Anterior cingulate cortex (tissue), 58 donors: ENCODE measurements around the gene RWDD2A.
"Not testable (repeated sequence)": the region's sequence is repeated elsewhere in the genome, so short reads cannot be mapped to it uniquely, and the experiment has no call there.

Experiments used
- DNase-seq, 58 donors: peaks; one replicate each; lab custom pipeline; 2025; lab: John Stamatoyannopoulos, UW

RWDD2A gene

DNA sequence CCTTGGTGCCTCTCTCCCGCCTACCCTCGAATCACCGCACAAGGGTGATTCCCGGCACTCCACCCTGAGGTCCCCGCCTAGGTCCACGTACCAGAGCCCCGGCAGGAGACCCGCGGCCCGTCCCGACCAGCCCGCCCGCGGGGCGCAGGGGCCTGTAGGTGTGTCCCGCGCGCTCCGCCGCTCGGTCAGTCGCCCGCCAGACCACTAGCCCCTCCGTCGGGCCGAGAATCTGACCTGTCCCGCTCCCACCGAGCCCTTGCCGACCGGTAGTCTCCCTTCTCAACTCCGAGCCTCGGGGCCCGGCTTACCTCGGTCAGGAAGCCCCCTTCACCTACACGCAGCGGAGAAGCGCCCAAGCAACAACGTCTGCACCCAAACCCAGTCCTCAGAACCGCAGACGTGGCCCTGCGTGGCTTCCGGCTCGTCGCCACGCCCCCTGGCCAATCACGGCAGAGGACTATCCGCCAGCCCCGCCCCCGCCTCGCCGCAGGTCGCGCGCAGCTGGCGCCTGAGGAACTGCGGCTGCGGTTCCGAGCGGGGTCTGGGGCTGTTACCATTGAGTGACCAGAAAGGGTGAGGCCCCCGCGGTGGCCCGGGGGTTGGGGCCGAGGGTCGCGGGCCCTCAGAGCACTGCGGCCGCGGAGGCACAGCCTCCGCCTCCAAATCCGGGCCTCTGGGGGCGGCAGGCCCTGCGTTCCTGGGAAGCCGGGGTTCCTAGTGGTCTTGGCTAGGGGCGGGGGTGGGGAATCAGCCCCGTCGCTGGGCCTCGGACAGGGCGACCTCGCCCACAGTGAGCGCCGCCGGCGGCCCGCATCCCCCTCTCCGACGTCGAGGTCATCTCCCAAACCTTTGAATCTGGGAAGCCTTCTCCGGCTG lies at the start of gene RWDD2A, which contains the start of gene PGM3:
Gene RWDD2A (plus strand): TSS at position 487 of the 876 bp plus-strand sequence. CDS start 1,095 bp downstream, outside the sequence.
Gene PGM3 (minus strand): TSS at position 395 of the 876 bp plus-strand sequence. CDS start 2,253 bp downstream, outside the sequence.
- peak; percentile 52 to 95 (median 85) for DNase-seq

DNA sequence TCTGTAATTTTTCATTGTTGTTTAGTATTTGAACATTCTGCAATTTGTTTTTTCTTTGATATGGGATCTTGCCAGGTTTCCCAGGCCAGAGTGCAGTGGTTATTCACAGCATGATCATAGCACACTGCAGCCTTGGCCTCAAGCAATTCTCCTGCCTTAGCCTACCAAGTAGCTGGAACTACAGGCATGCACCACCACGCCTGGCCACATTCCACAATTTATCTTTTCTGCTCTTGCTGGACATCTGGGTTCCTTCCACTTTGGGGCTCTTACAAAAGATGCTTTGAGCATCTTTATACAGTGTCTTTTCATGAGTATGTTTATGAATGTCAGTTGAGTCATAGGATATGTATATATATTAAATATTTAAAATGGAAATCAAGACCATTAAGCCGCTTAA lies 42.0 kb upstream of the RWDD2A start:
- DNase-seq: no peak

DNA sequence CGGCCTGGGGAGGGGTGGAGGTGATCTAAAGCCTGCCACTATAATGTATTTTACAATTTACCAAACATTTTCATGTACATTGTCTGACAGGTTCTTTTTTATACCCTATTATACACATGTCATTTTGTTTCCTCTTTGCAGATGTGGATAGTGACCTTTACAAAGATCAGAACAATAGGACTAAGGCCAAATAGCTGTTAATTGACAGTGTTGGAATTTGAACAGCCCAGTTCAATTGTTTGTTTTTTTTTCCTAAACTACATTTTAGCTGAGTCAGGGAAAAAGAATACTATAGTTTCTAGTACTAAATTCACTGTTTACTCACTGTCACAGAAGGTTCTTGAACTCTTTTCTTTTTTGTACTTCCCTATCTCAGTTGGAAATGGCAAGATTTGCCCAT lies 40.2 kb upstream of the RWDD2A start:
- no peak for DNase-seq

DNA sequence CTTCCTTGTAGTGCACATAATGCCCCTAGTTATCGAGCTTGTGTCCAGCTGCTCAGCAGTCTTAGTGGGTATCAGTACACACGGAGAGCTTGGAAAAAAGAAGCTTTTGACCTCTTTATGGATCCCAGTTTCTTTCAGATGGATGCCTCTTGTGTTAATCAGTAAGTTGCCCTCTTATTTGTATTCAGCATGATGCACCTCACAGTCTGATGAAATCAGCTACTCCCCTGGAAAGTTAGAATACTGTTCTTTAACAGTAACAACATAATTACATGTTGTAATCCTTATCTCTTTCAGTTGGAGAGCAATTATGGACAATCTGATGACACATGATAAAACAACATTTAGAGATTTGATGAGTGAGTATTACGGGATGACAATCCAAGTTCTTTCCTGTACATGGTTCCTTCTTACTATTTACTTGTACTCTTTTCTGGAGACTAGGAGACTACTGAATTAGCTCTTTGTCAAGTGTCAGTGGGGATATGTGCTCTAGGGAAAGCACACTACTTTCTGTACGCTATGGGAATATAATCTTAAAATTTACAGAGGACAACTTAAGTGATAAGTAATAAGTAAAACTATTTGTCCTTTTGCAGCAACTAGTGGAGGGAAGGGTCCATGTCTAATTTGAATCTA lies 39.2 kb upstream of the RWDD2A start:
- DNase-seq: no peak

DNA sequence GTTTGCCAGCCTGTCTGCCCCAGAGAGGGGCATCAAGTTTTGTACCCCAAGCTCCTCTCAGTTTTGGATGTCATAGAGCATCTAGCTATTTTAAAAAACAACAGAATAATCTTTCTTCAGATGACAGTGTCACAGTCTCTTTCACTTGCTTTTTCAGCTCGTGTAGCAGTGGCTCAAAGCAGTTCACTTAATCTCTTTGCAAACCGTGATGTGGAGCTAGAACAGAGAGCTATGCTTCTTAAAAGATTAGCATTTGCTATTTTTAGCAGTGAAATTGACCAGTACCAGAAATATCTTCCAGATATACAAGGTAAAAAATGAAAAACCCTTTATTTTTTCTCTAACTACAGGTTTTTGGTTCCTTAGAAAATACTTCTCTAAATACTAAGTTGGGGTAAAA lies 37.4 kb upstream of the RWDD2A start:
- no peak for DNase-seq

DNA sequence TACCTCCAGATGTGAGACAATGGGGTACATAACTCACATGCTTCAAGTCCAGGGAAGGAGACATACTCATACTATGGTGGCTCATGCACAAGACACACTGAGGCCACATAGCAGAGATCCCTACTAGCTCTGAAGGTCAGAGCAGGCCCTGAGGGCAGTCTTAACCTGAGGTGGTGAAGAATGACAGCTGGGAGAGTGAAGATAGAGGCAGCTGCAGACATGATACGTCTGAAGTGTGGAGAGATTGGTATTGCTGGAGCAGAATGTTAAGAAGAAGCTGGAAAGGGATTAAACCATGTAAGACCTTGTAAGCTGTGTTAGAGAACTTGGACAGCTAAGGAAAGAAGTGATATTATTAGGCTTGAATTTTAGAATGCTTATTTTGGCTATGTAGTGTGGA lies 33.0 kb upstream of the RWDD2A start:
- DNase-seq: no peak

DNA sequence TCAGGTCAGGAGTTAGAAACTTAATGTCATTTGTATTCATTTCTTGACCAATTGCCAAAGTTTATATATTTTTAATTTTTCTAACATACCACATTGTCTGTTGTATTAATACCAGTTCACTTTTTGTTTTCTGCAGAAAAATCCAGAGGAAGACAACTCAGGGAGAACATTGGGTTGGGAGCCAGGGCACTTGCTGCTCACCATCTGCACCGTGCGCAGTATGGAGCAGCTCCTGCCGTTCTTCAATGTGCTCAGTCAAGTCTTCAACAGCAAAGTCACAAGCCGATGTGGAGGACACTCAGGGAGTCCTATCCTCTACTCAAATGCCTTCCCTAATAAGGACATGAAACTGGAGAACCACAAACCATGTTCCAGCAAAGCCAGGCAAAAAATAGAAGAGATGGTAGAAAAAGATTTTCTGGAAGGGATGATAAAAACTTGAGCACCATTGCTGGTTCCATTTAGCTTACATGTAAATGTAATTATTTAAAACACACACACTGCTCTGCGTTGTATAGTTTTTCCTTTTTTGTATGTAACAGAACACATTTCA lies 25.4 kb upstream of the RWDD2A start:
- no peak for DNase-seq

DNA sequence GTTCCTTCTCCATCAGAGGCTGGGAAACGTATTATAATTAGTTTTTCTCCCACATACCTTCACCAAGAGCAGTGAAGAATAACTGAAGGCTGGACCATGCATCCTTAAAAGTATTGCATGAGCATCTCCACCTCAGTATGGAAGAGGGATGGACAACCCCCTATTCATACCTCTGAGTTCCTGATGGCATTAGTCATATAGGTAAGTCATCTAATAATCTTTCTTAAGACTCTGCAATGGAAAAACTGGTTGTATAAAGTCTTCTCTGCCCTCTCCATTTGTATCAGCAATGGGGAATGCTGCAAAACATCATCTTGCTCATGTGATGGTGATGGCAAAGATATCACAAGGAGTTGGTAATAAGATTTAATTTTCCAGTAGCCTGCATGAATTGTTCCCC lies 24.6 kb upstream of the RWDD2A start:
- DNase-seq: no peak

DNA sequence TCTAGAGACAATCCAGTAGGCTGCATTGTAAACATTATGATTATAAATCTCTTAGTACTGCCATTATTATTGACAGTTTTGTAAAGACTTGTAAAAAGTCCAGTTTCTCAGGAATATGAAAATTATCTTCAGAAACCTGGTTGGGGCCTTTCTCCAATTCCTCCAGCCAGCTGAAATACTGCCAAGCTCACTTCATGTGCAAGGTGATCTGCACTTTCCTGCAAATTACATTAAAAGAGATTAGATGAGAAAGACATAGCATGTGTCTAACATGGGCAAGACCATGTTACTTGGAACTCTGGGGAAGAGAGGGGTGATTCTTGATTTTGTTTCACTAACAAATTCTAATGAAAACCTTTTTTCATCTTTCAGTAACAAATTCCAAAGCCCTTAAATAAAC lies 24.1 kb upstream of the RWDD2A start:
- DNase-seq: no peak

DNA sequence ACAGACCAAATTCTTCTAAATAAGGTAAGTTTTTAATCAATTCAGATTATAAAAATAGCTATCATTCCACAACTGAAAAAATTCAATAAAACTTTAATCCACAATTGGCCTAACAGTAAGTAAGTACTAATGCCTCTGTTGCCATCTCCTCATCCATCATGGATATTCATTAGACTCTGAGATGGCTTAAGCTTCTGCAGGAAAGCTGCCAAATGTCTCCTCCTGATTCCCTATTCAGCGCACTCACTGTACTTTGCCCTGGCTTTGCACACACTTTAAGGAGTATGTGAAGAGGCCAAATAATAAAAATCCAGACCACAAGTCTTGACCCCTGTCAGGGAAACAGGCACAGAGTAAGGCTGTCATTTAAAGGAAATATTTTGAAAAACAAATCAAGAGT lies 23.6 kb upstream of the RWDD2A start:
- DNase-seq: no peak

DNA sequence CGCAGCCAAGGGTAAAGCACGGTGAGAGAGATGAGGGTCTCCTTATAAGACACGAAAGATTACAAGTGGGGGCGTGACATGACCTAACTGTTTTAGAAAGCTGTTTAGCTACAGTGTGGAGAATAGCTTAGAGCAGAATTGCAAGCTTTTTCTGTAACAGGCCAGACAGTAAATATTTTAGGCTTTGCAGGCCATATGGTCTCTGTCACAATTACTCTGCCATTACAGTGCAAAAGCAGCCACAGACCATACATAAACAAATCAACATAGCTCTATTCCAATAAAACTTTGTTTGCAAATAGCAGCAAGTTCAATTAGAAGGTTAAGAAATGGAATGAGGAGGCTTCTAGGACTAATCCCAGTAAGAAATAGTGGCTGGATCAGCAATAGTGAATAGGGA lies 16.9 kb upstream of the RWDD2A start:
- DNase-seq: no peak

DNA sequence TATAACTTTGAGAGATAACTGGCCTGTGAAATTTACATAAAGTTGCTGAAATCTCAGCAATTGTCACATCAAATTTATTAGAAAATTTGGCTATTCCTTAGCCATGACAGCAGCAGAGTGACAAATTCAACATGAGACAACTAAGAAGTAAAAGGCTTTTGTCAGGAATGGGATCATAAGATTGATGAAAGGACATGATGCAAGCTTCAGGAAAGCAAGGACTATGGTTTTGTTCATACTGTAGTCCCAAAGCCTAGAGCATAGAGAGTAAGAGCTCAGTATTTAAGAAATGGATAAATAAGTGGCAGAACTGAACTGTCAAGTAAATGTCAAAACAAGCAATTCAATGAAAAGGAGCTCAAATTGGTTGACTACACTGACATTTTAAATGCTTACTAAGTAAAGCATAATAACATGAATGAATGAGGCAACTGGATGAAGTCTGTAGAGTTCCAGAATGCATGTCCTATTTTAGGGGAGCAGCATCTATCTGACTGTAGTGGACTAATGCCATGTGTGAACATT lies 12.7 kb upstream of the RWDD2A start:
- DNase-seq: no peak

DNA sequence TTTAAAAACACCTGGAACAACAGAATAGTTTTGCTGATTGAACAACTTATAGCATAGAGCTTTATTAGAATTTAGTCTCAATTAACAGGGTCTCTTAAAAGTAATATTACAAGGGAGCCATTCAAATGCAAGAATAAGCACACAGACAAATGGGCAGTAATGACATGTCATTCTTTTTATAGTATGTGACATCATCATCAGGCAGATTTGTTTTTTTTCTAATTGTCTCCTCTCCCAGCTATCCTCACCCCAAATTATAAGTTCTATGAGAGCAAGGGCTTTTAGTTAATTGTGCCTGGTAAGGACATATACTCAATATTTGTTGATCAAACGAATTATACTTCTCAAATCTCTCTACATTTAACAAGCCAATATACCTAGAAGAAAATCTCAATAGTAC lies 11.0 kb upstream of the RWDD2A start:
- DNase-seq: no peak

DNA sequence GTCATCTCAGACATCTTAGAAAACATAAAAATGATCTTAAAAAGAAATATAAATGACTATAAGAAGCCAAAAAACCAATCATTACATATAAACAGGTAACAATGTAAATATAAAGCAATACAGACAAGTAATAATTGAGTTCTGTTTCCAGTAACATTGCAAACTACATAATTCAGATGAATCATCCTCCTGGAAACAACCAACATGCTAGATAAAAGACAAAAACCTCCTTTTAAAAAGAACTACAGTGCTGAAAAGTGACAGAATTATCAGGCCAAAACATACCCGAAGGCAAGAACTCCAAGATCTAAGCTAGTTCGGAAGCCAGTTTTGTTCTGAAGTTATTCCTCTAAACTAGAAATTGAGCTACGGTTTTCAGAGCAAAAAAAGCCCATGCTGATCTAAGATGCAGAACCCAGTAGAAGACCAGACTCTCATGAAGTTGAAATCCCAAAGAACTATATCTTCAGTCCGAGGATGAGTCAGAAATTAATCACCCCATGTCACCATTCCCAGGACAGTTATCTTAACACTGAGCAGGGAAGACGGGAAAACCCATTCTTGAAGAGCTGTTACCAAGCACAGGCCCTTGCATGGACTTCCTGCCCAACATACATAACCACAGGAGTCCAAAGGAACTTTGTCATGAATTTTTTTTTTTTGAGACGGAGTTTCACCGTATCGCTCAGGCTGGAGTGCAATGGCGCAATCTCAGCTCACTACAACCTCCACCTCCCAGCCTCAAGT lies 9.9 kb upstream of the RWDD2A start:
- no peak for DNase-seq

DNA sequence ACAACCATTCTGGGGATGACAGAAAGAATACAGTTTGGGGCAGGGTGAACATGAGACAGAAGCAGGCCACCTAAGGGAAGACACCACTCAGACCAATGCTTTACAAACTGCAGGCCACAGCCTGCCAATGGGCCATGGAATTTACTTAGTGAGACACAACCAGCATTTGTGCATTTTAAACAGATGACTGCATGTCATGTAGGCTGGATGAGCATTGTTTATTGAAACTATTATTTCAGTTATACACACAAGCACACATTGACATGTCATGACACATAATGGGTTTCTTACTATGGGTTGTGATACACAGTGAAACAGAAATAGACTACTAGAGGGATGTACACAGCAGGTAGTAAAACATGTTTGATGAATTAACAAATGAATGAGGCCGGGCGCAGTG lies 8.1 kb upstream of the RWDD2A start:
- no peak for DNase-seq

DNA sequence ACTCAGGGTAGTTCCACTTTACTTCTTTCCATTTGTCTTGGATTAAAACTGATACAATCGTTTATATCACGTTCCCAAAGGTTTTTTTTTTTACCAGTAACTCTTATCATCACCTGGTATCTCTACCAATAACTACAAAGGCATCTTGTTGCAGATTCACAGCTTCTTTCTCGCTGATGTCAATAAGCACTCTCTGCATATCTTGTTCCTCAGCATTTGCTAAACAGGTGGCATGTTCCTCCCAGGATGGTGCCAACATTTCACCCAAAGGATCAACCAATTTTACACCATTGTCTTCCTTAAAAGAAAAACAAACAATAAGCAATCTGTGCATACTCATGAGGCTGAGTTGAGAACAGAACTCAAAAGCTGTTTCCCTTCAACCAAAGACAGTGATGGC lies 4.7 kb upstream of the RWDD2A start:
- no peak for DNase-seq

DNA sequence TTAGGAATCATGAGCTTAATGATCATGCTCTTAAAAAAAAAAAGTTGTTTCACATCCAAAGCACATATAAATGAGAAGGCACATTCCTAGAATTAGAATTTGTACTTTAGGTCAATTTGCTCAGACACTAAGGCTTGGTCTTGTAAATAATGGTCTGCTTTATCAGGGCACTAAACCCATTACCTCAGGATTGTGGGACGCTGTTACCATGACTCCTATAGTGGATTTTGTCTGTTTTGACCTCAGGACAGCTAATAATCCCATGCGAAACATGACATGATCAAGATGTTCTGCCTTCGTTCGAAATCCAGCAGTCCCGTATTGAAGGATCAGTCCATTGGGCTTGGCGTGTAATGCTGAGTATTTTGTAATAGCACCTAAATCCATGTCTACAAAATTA lies 2.5 kb upstream of the RWDD2A start:
- no peak for DNase-seq

DNA sequence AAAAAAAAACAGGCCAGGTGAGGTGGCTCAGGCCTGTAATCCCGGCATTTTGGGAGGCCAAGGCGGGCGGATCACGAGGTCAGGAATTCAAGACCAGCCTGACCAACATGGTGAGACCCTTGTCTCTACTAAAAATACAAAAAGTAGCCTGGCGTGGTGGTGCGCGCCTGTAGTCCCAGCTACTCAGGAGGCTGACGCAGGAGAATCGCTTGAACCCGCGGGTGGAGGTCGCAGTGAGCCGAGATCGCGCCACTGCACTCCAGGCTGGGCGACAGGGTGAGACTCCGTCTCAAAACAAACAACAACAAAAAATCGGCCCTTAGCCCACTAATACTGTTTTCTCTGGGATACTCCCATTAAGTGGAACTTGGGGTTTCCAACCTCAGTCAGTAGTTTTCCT lies 1.2 kb upstream of the RWDD2A start:
- DNase-seq: not testable (repeated sequence)

DNA sequence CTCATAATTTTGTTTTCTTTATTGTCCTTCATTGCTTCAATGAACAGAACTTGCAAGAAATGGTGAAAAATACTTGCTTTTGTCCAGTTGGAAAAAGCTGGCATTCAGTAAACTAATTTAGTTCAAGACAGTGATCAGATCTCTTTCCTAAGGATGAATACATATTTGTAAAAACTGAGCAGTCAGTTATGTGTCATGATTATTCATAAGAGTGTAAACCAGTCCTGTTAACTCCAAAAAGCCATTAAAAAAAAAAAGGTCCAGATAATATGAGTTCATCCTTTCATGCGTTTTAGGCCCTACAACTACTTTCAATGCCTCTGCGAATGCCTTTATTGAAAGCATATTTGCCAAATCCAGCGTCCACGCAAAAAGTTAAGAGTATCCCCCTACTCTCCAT lies 701 bp upstream of the RWDD2A start:
- no peak for DNase-seq

DNA sequence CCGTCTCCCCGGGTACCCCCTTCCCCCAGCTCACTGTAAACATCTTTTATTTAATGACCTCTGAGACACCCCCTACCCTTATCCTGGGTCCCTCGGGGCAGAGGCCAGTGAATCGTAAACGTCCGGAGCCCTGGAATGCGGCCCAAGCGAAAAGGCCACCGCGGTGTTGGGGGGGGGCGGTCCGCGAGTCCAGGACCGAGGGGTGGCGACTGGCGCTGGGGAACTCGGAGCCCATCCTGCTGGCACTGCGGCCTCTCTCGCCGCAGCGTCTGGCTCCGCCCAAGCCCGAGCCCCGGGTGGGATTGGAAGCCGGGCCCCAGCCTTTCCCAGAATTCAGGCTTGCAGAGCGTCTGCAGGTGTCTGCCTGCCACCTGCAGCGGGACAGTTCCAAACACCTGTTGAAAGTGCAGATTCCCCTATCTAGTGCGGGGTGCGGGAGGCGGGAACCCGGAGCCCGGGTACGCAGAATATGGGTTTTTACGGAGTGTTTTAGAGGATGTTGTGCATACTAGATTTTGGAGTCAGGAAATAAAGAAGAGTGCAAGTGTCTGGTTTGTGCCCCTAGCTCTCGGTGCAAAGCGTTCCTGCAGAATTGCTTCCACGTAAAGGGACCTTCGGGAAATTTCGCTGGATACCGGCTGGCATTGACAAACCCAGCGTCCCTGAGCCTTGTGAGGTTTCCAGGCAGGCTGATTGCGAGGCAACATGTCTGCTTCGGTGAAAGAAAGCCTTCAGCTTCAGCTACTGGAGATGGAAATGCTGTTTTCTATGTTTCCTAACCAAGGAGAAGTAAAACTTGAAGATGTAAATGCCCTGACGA lies 800 bp downstream of the RWDD2A start:
- peak in 49 of 58 donors; percentile 7 to 80 (median 41) for DNase-seq
